Measurements from ENCODE around the gene FNDC10. TPM values are rescaled to one million over a fixed set of nuclear protein-coding genes. Genes with fewer than 3 reads are reported as not detected.

The FNDC10 gene
- total and polyA plus RNA-seq, 2 experiments from 2014 or later: 3.1 to 9.8 TPM

- H3K79me2 ChIP-seq (ENCODE audit: insufficient read depth): peaks cover 78% of the 10 kb centered on the region
Measured at GRCh38 chr1:1552263-1552639, 47.7 kb downstream of the FNDC10 start.

GRCh38 chr1:1551524-1552262 lies 48.2 kb downstream of the FNDC10 start:
- no peak for DNase-seq
- no peak overlapping the region for H2AFZ ChIP-seq
- H3K4me2 ChIP-seq (ENCODE audit: unreplicated experiment): no peak overlapping the region
- no peak overlapping the region for H3K27ac ChIP-seq
- WGBS, 2 experiments (ENCODE audit: low coverage in 1 of 2, low lambda C conversion rate in 2 of 2, missing lambda C conversion rate in 2 of 2): 79 to 84% methylated on average over 33 of the region's 33 CpGs
- TF ChIP-seq EZH2 (IDR thresholded peaks at IDR 0.05; ENCODE audit: insufficient read depth, poor library complexity, severe bottlenecking) (no peak), EZH2phosphoT487 (IDR thresholded peaks at IDR 0.05; ENCODE audit: insufficient read depth, low read depth) (no peak)
- no peaks in the 10 kb centered on the region for H3K27me3 ChIP-seq (replicated peaks; ENCODE audit: insufficient read depth)
- no peak overlapping the region for H3K4me3 ChIP-seq
- no peak overlapping the region for H3K9ac ChIP-seq
- H4K20me1 ChIP-seq (ENCODE audit: insufficient read depth): no peaks in the 10 kb centered on the region
- H3K9me3 ChIP-seq (ENCODE audit: low read depth): no peaks in the 10 kb centered on the region
- in situ Hi-C loops (cut with MboI): no loop called here
- peaks cover 74% of the 10 kb centered on the region for H3K79me2 ChIP-seq (ENCODE audit: insufficient read depth)
- peaks cover 8% of the 10 kb centered on the region for H3K4me1 ChIP-seq (ENCODE audit: insufficient read depth)
- no peaks in the 10 kb centered on the region for H3F3A ChIP-seq (ENCODE audit: insufficient read depth)
- no peaks in the 10 kb centered on the region for H3K9me2 ChIP-seq (ENCODE audit: insufficient read depth)
- no peaks in the 10 kb centered on the region for H3K36me3 ChIP-seq (ENCODE audit: low read depth)

More at GRCh38 chr1:1552263-1552639, 47.7 kb downstream of the FNDC10 start:
- Histone ChIP-seq H3K9me3 (ENCODE audit: low read depth) (no peaks in the 10 kb centered on the region), H3K27ac (no peak overlapping the region), H3K4me1 (ENCODE audit: insufficient read depth) (peaks cover 8% of the 10 kb centered on the region), H2AFZ (no peak overlapping the region), H3K27me3 (replicated peaks; ENCODE audit: insufficient read depth) (no peaks in the 10 kb centered on the region), H3K4me3 (no peak overlapping the region), H3K9me2 (ENCODE audit: insufficient read depth) (no peaks in the 10 kb centered on the region), H3K4me2 (ENCODE audit: unreplicated experiment) (no peak overlapping the region), H4K20me1 (ENCODE audit: insufficient read depth) (no peaks in the 10 kb centered on the region), H3K36me3 (ENCODE audit: low read depth) (no peaks in the 10 kb centered on the region), H3K9ac (no peak overlapping the region), H3F3A (ENCODE audit: insufficient read depth) (no peaks in the 10 kb centered on the region)
- in situ Hi-C loops (cut with MboI): no loop called here
- DNase-seq: no peak
- TF ChIP-seq EZH2 (IDR thresholded peaks at IDR 0.05; ENCODE audit: insufficient read depth, poor library complexity, severe bottlenecking): no peak
- TF ChIP-seq EZH2phosphoT487 (IDR thresholded peaks at IDR 0.05; ENCODE audit: insufficient read depth, low read depth): no peak
- 72 to 74% methylated on average over 10 of the region's 10 CpGs for WGBS, 2 experiments (ENCODE audit: low coverage in 1 of 2, low lambda C conversion rate in 2 of 2, missing lambda C conversion rate in 2 of 2)

- peak; percentile 78 for DNase-seq
Measured at GRCh38 chr1:1550591-1551432, 49.1 kb downstream of the FNDC10 start.

GRCh38 chr1:1550087-1550486 lies 49.8 kb downstream of the FNDC10 start:
- Histone ChIP-seq H3K4me1 (ENCODE audit: insufficient read depth) (peaks cover 8% of the 10 kb centered on the region), H2AFZ (no peak overlapping the region), H3K27me3 (replicated peaks; ENCODE audit: insufficient read depth) (no peaks in the 10 kb centered on the region), H3K9me2 (ENCODE audit: insufficient read depth) (no peaks in the 10 kb centered on the region), H3K36me3 (ENCODE audit: low read depth) (no peaks in the 10 kb centered on the region), H3F3A (ENCODE audit: insufficient read depth) (no peaks in the 10 kb centered on the region), H4K20me1 (ENCODE audit: insufficient read depth) (no peaks in the 10 kb centered on the region), H3K4me2 (ENCODE audit: unreplicated experiment) (no peak overlapping the region), H3K79me2 (ENCODE audit: insufficient read depth) (peaks cover 60% of the 10 kb centered on the region), H3K4me3 (no peak overlapping the region), H3K9me3 (ENCODE audit: low read depth) (no peaks in the 10 kb centered on the region), H3K9ac (peak overlapping the region; percentile 34; the same call in 1 of the 2 replicates), H3K27ac (no peak overlapping the region)
- WGBS, 2 experiments (ENCODE audit: low coverage in 1 of 2, low lambda C conversion rate in 2 of 2, missing lambda C conversion rate in 2 of 2): 66 to 68% methylated on average over 7 of the region's 7 CpGs
- DNase-seq: no peak
- in situ Hi-C loops (cut with MboI): no loop called here
- TF ChIP-seq EZH2phosphoT487 (IDR thresholded peaks at IDR 0.05; ENCODE audit: insufficient read depth, low read depth) (no peak), EZH2 (IDR thresholded peaks at IDR 0.05; ENCODE audit: insufficient read depth, poor library complexity, severe bottlenecking) (no peak)

More at GRCh38 chr1:1550591-1551432, 49.1 kb downstream of the FNDC10 start:
- Histone ChIP-seq H3K9me3 (ENCODE audit: low read depth) (no peaks in the 10 kb centered on the region), H3K4me2 (ENCODE audit: unreplicated experiment) (no peak overlapping the region), H3K36me3 (ENCODE audit: low read depth) (no peaks in the 10 kb centered on the region), H3K4me3 (no peak overlapping the region), H2AFZ (no peak overlapping the region), H3K27me3 (replicated peaks; ENCODE audit: insufficient read depth) (no peaks in the 10 kb centered on the region), H3K9ac (peak overlapping the region; percentile 34; the same call in 1 of the 2 replicates), H3K9me2 (ENCODE audit: insufficient read depth) (no peaks in the 10 kb centered on the region), H3K79me2 (ENCODE audit: insufficient read depth) (peaks cover 67% of the 10 kb centered on the region), H3K27ac (no peak overlapping the region), H3K4me1 (ENCODE audit: insufficient read depth) (peaks cover 8% of the 10 kb centered on the region), H4K20me1 (ENCODE audit: insufficient read depth) (no peaks in the 10 kb centered on the region), H3F3A (ENCODE audit: insufficient read depth) (no peaks in the 10 kb centered on the region)
- 33 to 47% methylated on average over 14 to 15 of the region's 15 CpGs for WGBS, 2 experiments (ENCODE audit: low coverage in 1 of 2, low lambda C conversion rate in 2 of 2, missing lambda C conversion rate in 2 of 2)
- no peak for TF ChIP-seq EZH2phosphoT487 (IDR thresholded peaks at IDR 0.05; ENCODE audit: insufficient read depth, low read depth)
- no peak for TF ChIP-seq EZH2 (IDR thresholded peaks at IDR 0.05; ENCODE audit: insufficient read depth, poor library complexity, severe bottlenecking)
- in situ Hi-C loops (cut with MboI): no loop called here

All from GM23248 (cell line).